GM04503 (cell line): ENCODE results near the gene FLNB.
"Not testable (repeated sequence)": the region's sequence is repeated elsewhere in the genome, so short reads cannot be mapped to it uniquely, and the experiment has no call there.

Experiments
- DNase-seq: peaks from one replicate; pipeline ENCODE4 v3.0.0-alpha.2; 2012; ENCODE audit warnings: low read depth

The FLNB gene

DNA sequence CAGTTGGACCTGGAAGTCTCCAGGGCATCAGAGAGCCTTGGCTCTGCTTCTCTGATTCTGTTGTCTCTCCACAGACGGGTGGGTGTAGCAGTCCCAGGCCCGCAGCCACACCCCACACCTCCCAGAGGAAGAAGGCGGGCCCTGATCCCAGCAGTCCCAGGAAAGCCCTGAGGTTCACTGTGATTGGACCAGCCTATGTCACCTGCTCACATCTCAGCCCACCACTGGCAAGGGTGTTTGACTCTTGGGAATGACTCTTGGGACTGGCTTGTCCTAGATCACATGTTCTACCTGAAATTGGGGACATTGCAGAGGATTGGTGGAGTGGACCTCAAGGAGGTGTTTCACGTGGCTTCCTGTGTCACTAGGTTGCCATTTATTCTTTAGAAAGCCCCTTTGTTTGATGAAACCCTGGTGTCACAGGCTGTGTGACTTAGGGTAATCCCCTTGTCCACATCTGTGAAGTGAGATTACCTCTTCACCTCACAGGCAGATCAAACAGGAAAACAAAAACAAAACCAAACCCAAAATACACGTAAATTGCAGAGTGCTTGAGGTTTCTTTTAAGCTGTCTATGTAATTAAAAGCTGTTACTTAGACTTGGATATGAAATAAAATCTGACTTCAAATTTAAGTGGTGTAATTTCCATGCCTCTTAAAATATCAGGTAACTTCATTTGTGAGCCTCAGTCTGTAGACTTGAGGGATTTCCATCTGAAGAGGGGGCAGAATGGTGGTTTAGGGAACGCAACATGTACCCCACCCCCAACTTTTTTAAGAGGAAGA, 26.7 kb downstream of the FLNB start:
- no peak for DNase-seq

DNA sequence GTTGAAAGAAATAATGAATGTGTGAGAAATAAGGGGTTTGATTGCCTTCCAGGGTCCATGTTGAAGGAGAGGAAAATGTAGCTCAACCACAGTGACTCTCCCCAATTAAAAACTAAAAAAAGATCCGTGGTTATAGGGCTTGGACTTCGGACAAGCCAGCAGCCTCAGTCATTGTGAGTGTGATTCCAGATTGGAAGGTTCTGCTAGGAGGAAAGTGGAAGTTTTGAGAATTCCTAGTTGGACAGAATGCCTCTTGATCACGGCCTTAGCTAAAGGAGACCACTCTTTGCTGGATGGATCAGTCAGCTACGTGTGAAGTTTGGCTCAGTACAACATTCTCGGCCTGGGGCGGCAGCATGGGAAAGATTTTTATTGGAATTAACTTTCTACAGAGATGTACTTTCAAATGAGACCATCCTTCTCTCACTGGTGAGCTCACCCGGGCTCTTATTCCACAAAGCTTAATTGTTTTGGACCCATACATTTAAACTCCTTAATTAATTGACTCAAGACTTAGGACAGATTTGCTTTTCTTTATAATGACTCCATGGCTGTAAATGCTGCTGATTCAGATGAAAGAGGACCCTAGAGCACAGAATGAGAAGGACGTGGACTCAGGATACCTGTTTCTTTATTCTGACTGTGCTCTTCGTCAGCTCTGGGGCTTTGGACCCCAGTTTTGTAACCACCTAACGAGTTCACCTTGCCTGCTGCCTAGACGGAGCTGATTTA, 27.5 kb downstream of the FLNB start:
- no peak for DNase-seq

DNA sequence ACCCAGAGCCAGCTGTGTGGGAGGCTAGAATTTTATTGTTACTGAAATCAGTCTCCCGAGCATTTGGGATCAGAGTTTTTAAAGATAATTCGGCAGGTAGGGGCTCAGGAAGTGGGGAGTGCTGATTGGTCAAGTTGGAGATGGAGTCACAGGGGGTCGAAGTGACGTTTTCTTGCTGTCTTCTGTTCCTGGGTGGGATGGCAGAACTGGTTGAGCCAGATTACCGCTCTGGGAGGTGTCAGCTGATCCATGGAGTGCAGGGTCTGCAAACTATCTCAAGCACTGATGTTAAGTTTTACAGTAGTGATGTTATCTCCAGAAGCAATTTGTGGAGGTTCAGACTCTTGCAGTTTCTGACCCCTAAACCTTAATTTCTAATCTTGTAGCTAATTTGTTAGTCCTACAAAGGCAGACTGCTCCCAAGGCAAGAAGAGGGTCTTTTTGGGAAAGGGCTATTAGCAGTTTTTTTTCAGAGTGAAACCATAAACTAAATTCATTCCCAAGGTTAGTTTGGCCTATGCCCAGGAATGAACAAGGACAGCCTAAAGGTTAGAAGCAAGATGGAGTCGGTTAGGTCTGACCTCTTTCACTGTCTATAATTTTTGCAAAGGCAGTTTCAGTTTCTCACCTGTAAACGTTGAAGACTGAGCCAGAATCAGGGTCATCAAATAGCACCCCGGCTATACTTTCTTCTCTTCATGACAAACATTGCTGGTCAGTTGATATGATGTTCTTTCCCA, 28.2 kb downstream of the FLNB start:
- no peak for DNase-seq

DNA sequence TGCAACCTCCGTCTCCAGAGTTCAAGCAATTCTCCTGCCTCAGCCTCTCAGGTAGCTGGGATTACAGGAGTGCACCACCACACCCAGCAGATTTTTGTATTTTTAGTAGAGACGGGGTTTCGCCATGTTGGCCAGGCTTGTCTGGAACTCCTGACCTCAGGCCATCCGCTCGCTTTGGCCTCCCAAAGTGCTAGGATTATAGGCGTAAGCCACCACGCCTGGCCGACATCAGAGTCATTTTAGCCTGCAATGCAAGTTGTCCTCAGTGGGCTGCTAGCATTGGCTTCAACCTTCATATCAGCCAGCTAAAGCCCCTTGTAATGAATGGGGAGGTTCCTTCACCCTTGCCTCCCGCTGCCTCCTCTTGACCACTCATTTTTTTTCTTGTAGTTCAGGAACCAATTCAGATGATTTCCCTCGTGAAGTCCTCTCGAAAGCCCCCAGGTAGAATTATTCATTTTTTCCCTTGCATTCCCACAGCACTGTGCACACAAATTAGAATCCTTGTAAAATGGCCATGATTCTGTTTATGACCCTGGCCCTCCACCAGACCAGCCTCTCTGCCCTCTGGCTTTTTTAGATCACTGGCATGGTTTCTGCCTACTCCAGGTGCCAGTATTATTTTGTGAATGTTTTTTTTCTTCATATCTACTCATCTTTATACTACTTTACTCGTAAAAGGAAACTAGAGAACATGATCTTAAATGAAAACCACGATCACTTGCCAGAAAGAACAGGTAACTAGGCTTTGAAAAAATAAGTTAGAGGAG, 29.1 kb downstream of the FLNB start:
- DNase-seq: no peak

DNA sequence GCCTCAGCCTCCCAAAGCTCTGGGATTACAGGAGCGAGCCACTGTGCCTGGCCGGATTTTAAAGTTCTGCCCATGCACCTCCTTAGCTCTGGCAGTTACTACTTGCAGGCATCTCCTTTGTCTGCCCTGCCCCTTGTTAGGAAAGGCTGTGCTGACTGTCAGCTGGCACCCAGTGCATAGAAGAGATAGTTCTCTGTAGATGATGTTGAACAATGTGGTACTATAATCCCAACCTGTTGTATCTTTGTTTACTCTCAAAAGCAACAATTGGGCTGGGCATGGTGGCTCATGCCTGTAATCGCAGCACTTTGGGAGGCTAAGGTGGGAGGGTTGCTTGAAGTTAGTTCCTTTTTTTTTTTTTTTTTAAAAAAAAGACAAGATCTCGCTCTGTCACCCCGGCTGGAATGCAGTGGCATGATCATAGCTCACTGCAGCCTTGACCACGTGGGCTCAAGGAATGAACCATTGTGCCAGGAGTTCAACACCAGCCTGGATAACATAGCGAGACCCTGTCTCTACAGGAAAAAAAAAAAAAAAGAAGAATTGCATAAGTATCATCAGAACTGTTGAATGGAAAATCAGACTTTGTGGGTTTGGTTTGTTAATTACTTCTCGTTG, 30.6 kb downstream of the FLNB start:
- DNase-seq: no peak

DNA sequence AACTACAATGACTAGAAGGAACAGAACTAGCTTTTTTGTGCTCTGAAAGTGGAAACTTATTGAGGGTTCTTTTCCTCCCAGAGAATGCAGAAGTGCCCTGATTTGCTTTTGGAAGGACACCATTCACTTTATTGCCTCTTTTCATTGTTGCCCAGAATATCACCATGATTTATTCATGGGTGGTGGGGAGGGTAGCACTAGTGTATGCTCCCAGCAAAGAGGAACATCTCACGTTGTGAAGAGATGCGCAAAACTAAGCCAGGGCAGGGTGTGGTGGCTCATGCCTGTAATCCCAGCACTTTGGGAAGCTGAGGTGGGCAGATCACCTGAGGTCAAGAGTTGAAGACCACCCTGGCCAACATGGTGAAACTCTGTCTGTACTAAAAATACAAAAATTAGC, 31.4 kb downstream of the FLNB start:
- no peak for DNase-seq

DNA sequence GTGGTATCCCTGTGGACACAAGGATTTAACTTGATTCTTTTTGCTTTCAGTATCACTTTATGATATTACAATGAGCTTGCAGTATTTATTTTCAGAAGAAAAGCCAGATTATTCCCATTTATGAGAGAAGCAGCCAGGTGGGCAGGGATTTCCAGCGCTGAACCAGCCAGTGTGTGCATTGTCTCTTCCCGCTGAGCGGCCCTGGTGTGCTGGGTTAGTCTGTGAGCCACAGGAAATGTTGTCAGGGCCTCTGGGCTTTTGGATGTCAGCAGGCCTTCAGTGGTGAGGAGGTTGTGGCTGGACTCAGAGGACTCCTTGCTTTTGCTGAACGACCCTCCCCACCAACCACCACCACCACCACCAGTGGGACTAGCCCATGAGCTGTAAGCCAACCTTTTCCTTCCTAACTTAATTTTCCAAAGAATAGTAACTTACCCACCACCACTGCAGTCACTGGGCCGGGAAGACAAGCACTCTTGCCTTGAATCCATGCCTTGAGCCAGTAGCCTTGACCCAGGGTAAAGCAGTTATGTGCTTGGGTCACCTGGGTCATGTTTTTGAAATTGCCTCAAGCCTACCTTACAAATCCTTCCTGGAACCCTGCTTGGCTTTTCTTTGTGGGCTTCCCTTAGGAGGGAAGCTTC, 33.1 kb downstream of the FLNB start:
- no peak for DNase-seq

DNA sequence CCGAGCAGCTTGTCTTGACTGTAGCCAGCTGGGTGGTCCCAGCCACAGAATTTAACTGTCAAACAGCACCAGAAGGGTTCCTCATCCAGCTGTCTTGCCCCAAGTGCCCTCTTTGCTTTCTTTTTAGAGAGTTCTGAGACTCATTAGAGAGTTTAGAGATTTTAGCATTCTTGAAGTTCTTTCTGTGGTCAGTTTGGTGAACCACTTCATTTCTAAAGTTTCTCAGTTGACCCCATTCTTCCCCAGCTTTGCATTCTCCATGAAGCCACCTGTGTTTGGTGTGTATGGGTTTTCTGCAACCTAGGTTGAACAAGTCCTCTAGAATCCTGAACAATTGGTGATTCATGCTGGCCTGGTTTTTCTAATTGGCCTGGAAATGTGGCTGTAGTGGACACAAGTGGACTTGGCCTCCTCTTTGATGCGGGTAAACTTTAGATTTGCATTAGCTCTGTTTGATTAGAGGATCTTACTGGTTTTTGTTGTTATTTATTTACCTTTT, 33.7 kb downstream of the FLNB start:
- DNase-seq: peak; percentile 87

DNA sequence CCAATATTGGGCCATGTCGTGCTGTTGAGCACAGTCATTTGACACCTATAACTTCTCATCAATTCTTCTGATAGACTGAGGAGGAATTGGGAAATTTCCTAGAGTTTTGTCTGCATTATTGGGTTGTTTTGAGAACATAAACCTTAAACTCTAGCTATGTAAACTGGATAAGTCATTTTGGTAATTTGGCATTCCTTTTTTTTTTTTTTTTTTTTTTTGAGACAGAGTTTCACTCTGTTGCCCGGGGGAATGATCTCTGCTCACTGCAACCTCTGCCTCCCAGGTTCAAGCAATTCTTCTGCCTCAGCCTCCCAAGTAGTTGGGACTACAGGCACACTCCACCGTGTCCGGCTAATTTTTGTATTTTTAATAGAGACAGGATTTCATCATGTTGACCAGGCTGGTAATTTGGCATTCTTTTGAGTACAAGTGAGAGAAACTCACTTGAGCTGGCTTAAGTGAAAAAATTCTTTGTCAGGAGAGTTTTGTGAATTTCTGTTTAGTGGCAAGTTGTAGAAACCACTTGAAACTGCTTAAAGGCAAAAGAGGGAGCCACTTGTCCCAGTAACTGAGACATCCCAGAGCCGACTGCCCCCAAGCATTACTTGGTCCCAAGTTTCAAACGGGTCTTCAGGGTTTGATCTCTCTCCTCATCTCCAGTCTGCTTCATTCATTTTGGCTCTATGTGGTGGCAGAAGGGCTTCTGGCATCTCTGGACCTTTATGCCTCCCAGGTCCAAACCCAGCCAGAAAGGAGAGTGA, 34.9 kb downstream of the FLNB start:
- DNase-seq: no peak

DNA sequence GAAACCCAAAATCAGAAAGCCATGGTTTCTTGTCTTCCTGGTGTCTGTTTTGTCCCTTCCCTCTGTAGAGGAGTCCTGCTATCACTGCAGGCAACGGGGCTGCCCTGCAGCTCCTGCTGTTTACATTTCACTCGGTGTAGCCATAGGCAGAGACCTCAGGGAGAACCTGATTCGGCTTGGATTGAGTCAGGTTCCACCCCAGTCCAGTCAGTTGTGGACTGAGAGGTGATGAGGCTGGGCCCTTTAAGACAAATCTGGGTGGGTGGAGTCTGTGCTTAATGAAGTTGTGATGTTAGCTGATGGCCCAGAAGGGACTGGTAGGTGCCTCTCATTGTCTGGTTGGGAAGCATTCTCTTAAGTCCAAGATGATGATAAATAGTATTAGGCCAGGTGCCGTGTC, 35.7 kb downstream of the FLNB start:
- DNase-seq: no peak

DNA sequence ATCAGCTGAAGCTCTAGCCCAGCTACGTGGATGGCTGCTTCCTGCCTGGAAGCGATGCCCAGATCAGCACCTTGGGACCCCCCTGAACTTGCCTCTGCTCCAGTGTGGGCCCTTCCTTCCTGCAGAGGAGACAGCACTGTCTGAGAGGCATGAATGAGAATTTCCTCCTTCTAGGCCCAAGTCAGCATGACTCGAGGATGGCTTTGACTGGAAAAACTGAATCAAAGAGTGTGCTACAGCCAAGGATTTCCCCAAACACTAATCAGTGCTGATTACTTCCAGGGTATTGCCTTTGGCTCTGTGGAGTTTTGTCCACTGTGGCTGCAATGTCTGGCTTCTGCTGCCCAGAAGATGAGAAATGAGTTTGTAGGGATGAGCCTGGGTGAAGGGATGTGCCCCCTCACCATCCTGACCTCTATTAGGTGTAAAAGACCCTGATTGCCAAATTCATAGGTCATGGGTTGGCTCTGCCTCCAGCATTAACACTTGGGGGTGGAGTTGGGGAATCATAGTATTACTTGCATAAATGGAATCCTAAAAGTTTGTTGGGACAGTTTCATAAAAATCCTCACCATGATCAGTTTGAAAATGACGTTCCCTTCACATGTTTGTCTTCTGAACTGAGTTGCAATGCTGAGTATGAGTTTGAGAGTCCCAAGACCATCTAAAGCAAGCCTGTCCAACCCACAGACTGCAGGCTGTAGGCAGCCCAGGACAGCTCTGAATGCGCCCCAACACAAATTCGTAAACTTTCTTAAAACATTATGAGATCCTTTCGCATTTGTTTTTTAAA, 36.7 kb downstream of the FLNB start:
- no peak for DNase-seq

DNA sequence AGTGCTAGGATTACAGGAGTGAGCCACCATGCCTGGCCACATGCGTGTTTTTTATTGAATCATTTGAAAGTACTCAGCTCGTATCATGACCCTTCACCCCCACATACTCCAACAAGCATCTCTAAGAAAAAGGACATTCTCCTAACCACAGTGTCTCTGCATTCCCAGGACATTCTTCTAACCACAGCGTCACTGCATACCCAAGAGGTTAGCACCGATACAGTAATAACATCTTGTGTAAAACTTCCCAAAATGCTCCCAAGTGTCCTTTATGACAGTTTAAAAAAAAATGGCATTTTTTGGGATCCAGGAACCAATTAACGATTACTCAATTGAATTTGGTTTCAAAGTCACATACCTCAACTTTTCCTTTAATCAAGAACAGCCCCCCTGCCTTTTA, 39.6 kb downstream of the FLNB start:
- DNase-seq: peak; percentile 99

DNA sequence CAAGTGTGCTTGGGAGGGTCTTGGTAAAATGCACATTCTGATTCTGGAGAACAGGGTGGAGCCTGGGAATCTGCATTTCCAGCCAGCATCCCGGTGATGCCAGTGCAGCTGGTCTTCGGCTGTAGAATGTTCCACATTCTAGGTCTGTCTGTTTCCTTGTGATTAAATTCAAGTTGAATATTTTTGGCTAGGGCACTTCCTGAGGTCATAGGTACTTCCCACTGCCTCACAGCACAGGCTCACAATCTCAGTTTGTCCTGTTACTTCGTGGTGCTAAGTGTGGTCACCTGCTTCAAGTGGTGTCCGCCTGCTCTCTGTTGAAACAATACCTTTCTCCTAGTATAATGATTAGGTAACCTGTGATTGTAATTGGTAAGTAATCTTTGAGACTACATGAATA, 40.1 kb downstream of the FLNB start:
- DNase-seq: no peak

DNA sequence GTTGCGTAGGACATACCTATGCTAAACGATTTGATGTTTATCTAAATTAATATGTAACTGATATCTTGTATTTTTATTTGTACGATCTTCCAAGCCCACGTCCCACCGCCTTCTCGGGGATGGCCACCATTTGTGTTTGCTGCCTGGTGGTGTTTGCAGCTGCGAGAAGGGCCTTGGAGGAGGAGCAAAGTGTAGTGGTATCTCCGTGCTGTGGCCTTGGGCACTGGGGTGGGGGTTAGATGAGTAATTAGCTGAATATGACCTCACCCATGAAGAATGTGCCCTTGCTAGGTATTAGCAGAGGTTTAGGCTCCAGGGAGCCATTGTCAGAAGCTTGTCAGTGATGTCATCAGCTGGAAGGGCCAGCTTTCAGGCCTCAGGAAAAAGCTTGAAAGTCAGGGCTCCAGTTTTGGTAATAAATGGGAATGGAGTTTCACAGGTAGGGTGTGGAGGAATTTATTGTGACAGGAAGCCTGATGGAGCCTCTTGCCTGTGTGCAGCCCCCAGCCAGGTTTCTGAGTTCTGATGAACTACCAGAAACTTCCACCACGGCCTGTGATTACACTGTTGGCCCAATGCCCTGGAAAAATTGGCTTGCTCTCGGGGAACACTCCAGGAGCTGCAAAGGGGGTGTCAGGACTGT, 41.0 kb downstream of the FLNB start:
- DNase-seq: no peak

DNA sequence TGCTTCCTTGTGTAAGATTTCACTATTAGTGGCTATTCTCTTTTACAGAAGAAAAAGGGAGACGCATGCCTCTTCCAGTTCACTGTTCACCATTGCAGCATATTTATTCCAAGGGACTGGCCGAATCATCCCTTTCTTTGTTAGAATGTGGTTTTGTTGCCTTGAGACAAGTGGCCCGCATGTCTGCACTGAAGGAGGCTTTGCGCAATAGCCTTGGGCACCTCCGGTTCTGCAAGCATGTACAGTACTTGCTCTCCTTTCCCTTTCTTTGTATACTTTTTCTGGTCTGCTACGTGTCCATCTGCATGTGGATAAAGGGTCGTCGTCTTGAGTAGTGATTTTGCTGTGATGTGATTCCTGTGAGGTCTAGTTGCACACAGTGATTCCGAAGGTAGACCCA, 43.0 kb downstream of the FLNB start:
- peak; percentile 79 for DNase-seq

DNA sequence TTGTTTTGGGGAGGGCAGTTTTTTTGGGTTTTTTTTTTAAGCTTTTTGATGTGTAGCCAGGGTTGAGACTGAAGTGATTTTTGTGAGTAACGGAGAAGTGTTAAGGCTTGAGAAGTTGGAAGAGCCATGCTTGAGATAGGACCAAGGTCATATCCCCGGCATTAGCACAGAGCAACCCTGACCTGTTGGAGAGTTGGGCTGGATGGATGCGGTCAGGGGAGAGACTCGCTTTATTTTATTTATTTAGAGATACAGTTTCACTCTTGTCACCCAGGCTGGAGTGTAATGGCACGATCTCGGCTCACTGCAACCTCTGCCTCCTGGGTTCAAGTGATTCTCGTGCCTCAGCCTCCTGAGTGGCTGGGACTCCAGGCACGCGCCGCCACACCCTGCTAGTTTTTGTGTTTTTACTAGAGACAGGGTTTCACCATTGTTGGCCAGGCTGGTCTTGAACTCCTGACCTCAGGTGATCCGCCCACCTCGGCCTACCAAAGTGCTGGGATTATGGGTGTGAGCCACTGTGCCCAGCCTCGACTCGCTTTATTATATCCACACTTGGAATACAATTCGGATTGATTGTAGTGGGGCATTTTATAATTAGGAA, 43.5 kb downstream of the FLNB start:
- not testable (repeated sequence) for DNase-seq

DNA sequence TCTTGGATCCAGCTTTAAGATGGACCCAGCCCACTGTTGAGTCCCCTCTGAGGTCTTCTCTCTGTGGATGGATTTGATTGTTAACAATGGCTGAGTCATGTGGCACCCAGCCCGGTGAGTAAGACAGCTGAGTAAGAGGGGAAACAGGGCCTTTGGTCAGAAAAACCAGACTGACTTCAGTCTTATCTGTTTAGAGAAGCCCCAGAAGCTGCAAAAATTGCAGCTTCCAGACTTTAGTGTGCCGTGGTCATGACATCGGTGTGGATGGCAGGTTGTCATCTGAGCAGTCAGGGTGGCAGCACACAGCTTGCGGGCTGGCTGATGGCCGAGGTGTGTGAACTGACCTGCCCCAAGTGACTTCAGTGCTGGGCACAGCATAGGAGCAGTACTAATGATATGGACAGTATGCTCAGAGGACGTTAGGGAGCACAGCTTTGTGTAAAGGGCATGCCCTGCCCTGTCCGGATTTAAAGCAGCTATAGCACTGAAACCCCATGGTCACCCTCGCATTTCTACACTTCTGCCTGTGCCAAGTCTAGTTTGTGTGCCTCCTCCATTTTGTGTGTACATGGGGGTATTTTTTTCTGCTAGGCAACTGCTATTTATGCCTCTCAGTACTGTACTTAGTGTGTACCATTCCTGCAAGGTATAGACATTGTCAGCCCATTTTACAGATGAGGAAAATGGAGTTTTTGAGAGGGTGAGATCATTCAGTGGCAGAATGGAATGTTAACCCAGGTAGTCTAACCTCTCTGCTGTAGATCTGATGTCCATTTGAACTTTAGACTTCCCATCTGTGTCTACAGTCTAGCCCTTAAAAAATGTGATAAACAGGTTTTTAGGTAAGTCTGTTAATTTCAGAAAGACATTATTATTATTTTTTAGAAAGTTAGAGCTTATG, 44.4 kb downstream of the FLNB start:
- peak; percentile 86 for DNase-seq
